Esophagus squamous epithelium (tissue), 5 donors: Measurements from ENCODE around the gene HOXA4. TPM values are rescaled to one million over a fixed set of nuclear protein-coding genes. Genes with fewer than 3 reads are reported as not detected.

Experiments used
- DNase-seq: peaks from one replicate; lab custom pipeline; 2025; lab: John Stamatoyannopoulos, UW
- H3K27ac ChIP-seq, 4 donors: fragments of 200-600 bp; sonication (generic); one replicate each; pipeline ENCODE4 v1.5.1; 2016 to 2019; ENCODE audit warnings: mild to moderate bottlenecking in 1 of 4
- H3K27me3 ChIP-seq, 4 donors: fragments of 200-600 bp; sonication (generic); 1 replicate in 3 of 4; 2 replicates in 1 of 4; pipeline versions ENCODE4 v1.5.1 to v1.6.0; 2017 to 2021; ENCODE audit warnings: antibody characterized with exemption in 1 of 4
- H3K36me3 ChIP-seq, 3 donors: fragments of 200-600 bp; sonication (generic); one replicate each; pipeline ENCODE4 v1.5.1; 2016 to 2019
- H3K4me1 ChIP-seq, 3 donors: fragments of 200-600 bp; sonication (generic); one replicate each; pipeline ENCODE4 v1.5.1; 2017 to 2019
- H3K4me3 ChIP-seq, 4 donors: fragments of 200-600 bp; sonication (generic); 1 replicate in 3 of 4; 2 replicates in 1 of 4; pipeline ENCODE4 v1.5.1; 2016 to 2019; ENCODE audit warnings: mild to moderate bottlenecking in 2 of 4, moderate library complexity in 1 of 4
- H3K9me3 ChIP-seq, 3 donors: fragments of 200-600 bp; sonication (generic); one replicate each; pipeline ENCODE4 v1.5.1; 2016 to 2019
- CTCF ChIP-seq, 6 experiments: fragments of 450-650 bp in 4 of 6; fragments of 200-600 bp in 2 of 6; sonication (generic) in 2 of 6; IDR thresholded peaks; one replicate each; pipeline ENCODE4 v1.5.1; 2016 to 2019; ENCODE audit warnings: antibody characterized with exemption in 6 of 6, mild to moderate bottlenecking in 4 of 6, moderate library complexity in 4 of 6
- POLR2A ChIP-seq, 4 donors: fragments of 450-650 bp; IDR thresholded peaks; one replicate each; pipeline ENCODE4 v1.6.1; 2017; ENCODE audit warnings: antibody characterized with exemption in 4 of 4, mild to moderate bottlenecking in 4 of 4, moderate library complexity in 3 of 4
- WGBS, 2 donors: methylation state at CpG; one replicate each; pipeline ENCODE4 v1.1.5; 2018; 5-methylcytosine and 5-hydroxymethylcytosine counted together
- intact Hi-C: fragments of 100-400 bp; cut with DNase I; formaldehyde crosslinking; loops from one replicate; pipeline ENCODE4 v1.15.0; 2022
- total RNA-seq, 4 donors: library from RNA; depleted of rRNA; stranded (reverse); fragments of >200 nt; gene quantifications; one replicate each; pipeline ENCODE4 v1.1.0, GENCODE V29; 2016
- donor health status: DM: yes; HTN: yes; CAD: no.

The HOXA4 gene
- total RNA-seq, 4 donors from 2014 or later: 2.9 to 6.7 (median 4.1) TPM

DNA sequence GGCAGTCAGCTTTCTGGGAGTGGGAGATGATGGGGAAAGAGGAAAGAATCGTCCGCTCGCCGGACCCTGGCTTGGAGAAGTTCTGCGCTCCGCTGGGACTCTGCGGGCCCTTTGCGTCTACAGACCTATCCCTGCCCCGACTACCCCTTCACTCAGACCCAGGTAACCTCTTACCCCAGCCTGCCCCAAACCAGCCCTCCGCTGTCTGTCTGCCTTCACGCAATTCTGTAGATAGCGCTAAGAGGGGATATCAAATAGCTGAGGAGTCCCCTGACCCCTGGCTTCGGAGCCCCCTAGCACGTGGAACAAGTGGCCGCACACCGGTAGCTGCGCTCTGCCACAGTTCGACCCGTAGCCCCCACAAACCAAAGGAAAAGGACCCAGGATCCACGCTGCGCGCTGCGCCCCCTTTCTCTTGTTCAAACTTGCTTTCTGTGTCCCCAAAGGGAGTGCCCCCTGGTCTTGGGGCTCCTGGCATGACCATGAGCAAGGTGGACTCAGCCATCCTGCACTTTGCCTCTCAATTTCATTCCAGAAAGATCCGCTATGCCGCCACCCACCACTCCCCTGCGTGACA, 7.0 kb downstream of the HOXA4 start:
- peak overlapping the region; percentile 31 to 91 (median 50) for H3K4me3 ChIP-seq

DNA sequence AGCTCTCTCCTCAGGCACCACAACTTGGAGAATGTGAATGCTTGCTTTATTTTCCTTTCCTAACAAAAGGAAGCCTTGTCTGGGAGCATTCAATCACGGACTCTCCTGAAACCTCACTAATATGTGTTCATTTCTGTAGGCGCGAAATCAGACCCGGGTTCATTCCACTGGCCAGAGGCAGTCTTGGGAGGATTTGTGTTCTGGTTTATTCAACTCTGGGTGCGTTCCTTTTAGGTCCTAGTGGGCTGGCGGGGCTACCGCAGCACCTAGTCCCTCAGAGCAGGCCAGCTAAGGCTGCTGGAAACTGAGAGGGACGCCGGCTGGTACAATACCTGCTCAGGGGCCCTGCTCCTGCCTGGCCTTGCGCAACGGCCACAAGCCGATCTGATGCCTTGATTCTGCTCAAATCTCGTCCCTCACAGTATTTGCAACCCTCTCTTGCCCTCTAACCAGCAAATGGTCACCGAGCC, 7.5 kb downstream of the HOXA4 start:
- 25 to 28% methylated on average over 4 to 12 of the region's 14 CpGs for WGBS, 2 donors
- H3K36me3 ChIP-seq: no peaks in the 10 kb centered on the region
- no peak for TF ChIP-seq POLR2A (IDR thresholded peaks at IDR 0.05)
- no peak for TF ChIP-seq CTCF (IDR thresholded peaks at IDR 0.05)
- peaks cover 26 to 100% (median 64%) of the 10 kb centered on the region in 3 donors for H3K4me1 ChIP-seq
- no peak for DNase-seq
- no peaks in the 10 kb centered on the region for H3K9me3 ChIP-seq
- intact Hi-C loops: no loop called here
- peak overlapping the region; percentile 86 to 99 (median 93) for H3K27ac ChIP-seq
- H3K27me3 ChIP-seq: no peaks in the 10 kb centered on the region
- H3K4me3 ChIP-seq: peak overlapping the region; percentile 31 to 91 (median 50)

More for the DNA sequence above, 7.0 kb downstream of the HOXA4 start:
- Histone ChIP-seq H3K4me1 (peaks cover 23 to 100% (median 65%) of the 10 kb centered on the region in 3 donors), H3K36me3 (no peaks in the 10 kb centered on the region), H3K9me3 (no peaks in the 10 kb centered on the region), H3K27me3 (no peaks in the 10 kb centered on the region), H3K27ac (peak overlapping the region; percentile 86 to 99 (median 93))
- DNase-seq: no peak
- 55 to 70% methylated on average over 13 to 24 of the region's 26 CpGs for WGBS, 2 donors
- intact Hi-C loops: no loop called here
- TF ChIP-seq CTCF (IDR thresholded peaks at IDR 0.05) (no peak), POLR2A (IDR thresholded peaks at IDR 0.05) (no peak)

GRCh38 chr7:27122077-27122910, 8.3 kb downstream of the HOXA4 start:
- Histone ChIP-seq H3K9me3 (no peaks in the 10 kb centered on the region), H3K4me1 (peaks cover 33 to 100% (median 62%) of the 10 kb centered on the region in 3 donors), H3K4me3 (peak overlapping the region; percentile 31 to 91 (median 50)), H3K27me3 (no peaks in the 10 kb centered on the region), H3K27ac (peak overlapping the region; percentile 86 to 99 (median 93)), H3K36me3 (no peaks in the 10 kb centered on the region)
- intact Hi-C loops: no loop called here
- WGBS, 2 donors: 29% methylated on average over 34 to 38 of the region's 42 CpGs
- no peak for DNase-seq
- TF ChIP-seq CTCF (IDR thresholded peaks at IDR 0.05) (no peak), POLR2A (IDR thresholded peaks at IDR 0.05) (no peak)

DNA sequence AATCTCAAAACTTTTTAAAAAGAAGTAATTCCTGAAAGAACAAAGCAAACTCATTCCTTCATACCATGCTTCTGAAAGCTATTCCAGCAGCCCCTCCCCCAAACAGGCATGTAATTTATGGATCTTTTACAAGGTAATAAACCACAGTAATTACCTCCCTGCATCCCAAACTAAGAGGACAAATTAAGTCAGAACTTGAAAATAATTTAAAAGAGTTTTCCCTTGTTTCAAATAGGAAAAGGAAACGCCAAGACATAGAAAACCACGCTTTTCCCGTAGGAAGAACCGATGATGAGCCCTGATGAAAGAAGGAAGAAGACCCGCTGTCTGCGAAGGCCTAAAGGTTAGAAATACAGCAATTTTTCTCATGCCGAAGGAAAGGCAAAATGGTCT, 8.9 kb downstream of the HOXA4 start:
- peaks cover 33 to 100% (median 62%) of the 10 kb centered on the region in 3 donors for H3K4me1 ChIP-seq
- H3K27me3 ChIP-seq: no peaks in the 10 kb centered on the region
- intact Hi-C loops: no loop called here
- peak overlapping the region; percentile 86 to 99 (median 93) for H3K27ac ChIP-seq
- no peaks in the 10 kb centered on the region for H3K9me3 ChIP-seq
- H3K4me3 ChIP-seq: peak overlapping the region; percentile 31 to 91 (median 50)
- no peak for DNase-seq
- TF ChIP-seq CTCF (IDR thresholded peaks at IDR 0.05) (no peak), POLR2A (IDR thresholded peaks at IDR 0.05) (no peak)
- no peaks in the 10 kb centered on the region for H3K36me3 ChIP-seq
- 27 to 28% methylated on average over 7 of the region's 7 CpGs for WGBS, 2 donors
